ENCODE results near the gene ORC1.

The ORC1 gene

GRCh38 chr1:52337439-52337838 is 66.8 kb downstream of the ORC1 start:
- DNase-seq, result no peak

GRCh38 chr1:52334906-52335528 is 69.2 kb downstream of the ORC1 start:
- no peak for DNase-seq

DNA sequence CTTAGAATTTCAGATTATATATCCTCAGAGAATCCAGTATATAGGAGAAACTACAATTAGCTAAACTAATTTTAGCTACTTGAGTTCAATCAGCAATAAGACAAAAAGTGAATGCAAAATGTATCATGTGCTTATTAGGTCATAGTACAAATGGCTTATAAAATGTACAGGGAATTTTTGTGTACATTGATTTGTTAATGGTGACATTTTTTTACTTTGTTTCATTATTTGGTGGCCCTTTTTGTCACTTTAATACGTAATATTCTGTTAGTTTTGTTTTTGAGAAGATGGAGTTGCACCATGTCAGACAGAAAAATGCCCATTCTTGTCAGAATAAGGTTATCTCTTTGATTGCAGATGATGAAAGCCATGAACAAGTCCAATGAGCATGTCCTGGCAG is 71.8 kb downstream of the ORC1 start:
- no peak for DNase-seq

GRCh38 chr1:52328615-52329014 is 75.6 kb downstream of the ORC1 start:
- no peak for DNase-seq

- DNase-seq, result no peak
Measured at GRCh38 chr1:52325786-52326185, 78.4 kb downstream of the ORC1 start.

DNA sequence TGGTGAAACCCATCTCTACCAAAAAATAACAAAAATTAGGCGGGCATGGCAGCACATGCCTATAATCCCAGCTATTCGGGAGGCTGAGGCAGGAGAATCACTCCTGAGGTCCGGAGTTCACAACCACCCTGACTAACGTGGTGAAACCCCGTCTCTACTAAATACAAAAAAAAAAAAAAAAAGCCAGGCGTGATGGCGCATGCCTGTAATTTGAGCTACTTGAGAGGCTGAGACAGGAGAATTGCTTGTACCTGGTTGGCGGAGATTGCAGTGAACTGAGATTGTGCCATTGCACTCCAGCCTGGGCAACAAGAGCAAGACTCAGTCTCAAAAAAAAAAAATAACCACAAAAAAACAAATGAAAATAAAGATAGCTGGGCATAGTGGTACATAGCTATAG is 80.5 kb downstream of the ORC1 start:
- DNase-seq, result no peak
